GM18867 (cell line): ENCODE data around the gene CSRNP3.

ENCODE experiments used
- ATAC-seq: cut with Tn5 transposase; IDR thresholded peaks from one replicate; pipeline ENCODE4 v1.9.1; 2021; ENCODE audit warnings: mild to moderate bottlenecking, moderate library complexity; ENCODE audit not compliant: unreplicated experiment

The CSRNP3 gene, protein sequence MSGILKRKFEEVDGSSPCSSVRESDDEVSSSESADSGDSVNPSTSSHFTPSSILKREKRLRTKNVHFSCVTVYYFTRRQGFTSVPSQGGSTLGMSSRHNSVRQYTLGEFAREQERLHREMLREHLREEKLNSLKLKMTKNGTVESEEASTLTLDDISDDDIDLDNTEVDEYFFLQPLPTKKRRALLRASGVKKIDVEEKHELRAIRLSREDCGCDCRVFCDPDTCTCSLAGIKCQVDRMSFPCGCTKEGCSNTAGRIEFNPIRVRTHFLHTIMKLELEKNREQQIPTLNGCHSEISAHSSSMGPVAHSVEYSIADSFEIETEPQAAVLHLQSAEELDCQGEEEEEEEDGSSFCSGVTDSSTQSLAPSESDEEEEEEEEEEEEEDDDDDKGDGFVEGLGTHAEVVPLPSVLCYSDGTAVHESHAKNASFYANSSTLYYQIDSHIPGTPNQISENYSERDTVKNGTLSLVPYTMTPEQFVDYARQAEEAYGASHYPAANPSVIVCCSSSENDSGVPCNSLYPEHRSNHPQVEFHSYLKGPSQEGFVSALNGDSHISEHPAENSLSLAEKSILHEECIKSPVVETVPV

GRCh38 chr2:165469417-165469816 lies at the start of gene CSRNP3:
CSRNP3 (plus strand) TSS chr2:165469698; CDS start chr2:165595066, 125,368 bp downstream.
- no peak for ATAC-seq

DNA sequence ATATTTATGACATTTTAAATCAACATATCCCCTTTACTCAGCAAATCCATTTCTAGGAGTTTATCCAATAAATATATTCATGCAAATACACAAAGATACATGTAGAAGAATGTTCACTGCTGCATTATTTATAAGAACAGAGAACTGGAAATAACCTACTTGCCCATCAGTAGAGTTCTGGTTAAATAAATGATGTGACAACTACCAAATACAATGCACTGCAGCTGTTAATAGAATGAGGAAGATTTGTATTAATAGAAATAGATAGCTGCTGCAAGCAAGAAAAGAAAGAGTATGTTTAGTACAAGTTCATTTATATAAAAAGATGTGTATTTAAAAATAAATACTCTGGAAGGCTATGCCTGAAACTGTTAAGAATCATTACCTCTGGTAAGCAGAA lies 49.3 kb upstream of the CSRNP3 start:
- ATAC-seq = no peak

DNA sequence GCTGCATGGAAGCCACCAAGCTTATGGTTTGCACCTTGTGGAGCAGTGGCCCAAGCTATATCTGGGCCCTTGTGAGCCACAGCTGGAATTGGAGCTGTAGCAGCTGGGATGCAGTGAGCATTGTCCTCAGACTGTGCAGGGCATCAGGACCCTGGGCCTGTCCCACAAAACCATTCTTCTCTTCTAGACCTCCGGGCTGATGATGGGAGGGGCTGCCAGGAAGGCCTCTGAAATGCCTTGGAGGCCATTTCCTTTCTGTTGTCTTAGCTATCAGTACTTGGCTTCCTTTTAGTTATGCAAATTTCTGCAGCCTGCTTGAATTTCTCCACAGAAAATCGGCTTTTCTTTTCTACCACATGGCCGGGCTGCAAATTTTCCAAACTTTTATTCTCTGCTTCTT lies 46.4 kb upstream of the CSRNP3 start:
- ATAC-seq = no peak

- no peak for ATAC-seq
Measured at GRCh38 chr2:165425556-165425955, 43.9 kb upstream of the CSRNP3 start.

- no peak for ATAC-seq
Measured at GRCh38 chr2:165427686-165428085, 41.8 kb upstream of the CSRNP3 start.

DNA sequence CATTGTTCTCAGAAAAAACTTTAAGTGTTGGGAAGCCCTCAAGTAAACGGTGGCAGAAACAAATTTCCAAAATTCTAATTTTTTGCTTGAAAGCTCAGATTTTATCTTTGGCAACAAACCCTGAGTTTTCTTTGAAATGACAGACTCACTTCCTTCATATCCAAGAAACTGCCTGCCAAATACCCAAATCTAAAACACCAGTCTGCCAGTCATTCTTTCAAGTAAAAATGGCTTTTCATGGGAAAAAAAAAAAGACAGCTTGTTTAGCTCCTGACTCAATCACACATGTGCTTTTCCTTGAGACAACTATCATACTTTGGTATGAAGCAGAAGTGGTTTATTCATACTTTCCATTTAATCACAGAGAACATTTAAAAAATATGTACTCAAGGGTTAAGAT lies 40.6 kb upstream of the CSRNP3 start:
- no peak for ATAC-seq

DNA sequence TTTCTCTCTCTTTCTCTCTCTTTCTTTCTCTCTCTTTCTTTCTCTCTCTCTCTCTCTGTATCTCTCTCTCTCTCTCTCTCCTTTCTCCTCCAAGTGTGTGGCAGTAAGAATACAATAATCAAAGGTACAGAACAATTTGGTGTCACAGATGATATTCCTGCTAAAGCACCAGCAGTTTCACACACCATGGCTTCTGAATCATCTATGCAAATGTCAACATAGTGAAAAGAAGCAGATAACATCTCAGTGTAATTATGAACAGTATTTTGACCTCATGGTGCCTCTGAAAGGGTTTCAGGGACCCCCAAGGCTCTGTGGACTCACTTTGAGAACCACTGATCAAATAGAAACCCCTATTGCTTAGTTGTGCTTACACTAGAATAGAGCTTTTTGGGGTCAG lies 38.5 kb upstream of the CSRNP3 start:
- ATAC-seq = no peak

DNA sequence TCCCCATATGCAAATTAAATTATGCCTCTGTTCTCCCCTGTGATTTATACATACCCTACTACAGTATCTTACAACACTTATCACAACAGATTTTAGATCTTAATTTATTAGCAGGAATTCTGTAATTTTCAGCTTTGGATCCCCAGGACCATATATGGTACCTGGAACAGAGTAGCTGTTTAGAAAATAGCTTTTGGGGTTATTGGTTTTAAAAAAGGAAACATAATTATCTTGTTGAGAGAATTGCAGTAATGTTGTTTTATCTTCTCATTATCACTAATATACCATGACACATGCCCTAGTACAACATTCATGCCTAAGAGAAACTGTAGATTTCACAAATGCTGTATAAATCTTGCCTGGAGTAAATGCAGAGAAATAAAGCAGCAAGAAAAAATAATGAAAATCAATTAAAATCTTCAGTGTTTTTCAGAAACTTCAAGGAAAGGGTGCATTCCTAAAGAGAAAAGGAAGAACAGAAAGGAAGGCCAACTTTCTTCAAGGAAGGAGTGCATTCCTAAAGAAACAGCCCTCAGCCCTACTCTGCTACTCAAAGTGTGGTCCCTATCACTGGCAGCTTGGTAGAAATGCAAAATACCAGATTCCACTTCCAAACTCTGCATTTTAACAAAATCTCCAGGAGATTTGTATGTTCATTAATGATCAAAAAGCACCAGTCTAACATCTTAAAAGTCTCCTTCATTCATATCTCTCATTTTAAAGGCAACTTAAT lies 37.1 kb upstream of the CSRNP3 start:
- ATAC-seq = no peak

DNA sequence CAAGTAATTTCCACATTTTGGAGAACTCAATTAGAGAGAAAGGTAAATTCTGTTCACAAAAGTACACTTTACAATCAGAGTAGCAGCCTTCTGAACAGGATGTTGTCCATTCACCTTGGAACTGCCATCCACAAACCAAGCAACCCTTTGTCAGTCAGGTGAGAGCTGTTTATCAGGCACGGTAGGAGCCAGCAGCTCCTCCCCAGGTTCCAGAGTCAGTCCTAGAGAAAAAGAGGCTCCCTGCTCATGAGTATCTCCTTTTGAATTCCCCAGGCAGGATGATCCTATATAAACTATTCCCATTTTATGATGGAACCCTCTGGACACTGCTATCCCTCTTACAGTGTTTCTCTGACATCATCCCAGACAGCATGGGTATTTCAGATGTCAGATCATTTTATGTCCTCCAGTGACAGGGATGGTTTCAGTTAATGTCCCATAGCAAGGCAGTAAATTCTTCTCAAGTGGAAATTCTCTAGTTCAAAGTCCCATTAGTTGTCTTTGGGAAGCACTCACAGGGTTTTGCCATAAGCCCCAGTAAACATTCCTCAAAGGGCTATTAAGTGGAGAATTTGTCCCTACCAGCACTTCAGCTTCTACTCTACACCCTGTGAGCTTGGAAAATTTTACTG lies 34.5 kb upstream of the CSRNP3 start:
- ATAC-seq = no peak

DNA sequence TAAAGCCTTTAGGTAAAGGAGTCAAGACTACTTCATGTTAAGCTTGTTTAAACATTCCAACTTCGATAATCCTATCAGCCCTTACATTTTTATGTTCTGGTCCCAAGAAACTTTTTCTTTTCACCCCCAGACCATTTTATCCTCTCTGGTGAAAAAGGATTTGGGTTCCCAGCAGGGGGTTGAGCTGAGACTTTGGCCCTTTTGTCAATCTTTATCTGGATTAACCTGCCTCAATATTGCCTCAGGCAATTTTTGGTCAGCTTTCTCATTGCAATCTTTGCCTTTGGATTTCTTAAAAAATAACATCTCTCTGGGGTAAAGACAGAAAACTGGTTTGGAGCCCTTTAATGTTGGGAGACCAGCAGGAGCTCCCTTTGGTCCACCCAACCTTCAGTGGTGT lies 33.9 kb upstream of the CSRNP3 start:
- no peak for ATAC-seq

DNA sequence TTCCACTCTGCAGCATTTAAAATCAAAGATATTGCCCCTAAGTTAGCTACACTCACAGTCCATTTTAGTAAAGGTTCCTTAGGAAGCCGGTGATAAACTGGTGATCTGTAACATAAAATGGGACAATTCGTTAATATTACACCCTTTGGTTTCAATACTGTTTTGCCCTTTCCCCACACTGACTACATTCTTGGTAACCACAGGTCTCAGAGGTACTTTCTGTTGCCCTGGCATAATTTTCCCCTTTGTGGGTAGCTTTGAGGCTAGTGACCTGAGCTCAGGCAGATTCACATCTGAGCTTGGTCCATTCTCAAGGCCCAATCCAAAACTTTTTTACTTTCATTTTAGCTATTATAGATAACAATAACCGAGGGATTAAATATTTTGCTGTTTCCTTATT lies 32.9 kb upstream of the CSRNP3 start:
- ATAC-seq = peak; percentile 79

GRCh38 chr2:165440367-165440766 lies 29.1 kb upstream of the CSRNP3 start:
- no peak for ATAC-seq

- no peak for ATAC-seq
Measured at GRCh38 chr2:165443511-165443910, 26.0 kb upstream of the CSRNP3 start.

DNA sequence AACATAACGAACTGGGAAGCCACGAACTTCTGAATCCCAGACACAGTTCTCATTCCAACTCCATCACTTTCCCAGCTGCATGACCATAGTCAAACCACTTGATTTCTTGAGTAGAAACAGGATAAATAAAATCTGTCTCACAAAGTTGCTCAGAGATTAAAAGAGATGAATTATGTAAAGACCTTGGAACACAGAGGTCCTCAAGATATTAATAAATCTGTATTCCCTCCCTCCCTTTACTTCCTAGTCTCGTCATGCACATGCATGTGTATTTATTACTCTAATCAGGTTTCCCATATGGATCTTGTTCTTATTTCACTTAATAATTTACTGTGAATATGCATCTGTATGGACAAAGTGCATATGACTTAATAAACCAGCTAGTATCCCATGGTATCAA lies 21.1 kb upstream of the CSRNP3 start:
- ATAC-seq = no peak

GRCh38 chr2:165450156-165450555 lies 19.3 kb upstream of the CSRNP3 start:
- ATAC-seq = no peak

- no peak for ATAC-seq
Measured at GRCh38 chr2:165452327-165452726, 17.2 kb upstream of the CSRNP3 start.

DNA sequence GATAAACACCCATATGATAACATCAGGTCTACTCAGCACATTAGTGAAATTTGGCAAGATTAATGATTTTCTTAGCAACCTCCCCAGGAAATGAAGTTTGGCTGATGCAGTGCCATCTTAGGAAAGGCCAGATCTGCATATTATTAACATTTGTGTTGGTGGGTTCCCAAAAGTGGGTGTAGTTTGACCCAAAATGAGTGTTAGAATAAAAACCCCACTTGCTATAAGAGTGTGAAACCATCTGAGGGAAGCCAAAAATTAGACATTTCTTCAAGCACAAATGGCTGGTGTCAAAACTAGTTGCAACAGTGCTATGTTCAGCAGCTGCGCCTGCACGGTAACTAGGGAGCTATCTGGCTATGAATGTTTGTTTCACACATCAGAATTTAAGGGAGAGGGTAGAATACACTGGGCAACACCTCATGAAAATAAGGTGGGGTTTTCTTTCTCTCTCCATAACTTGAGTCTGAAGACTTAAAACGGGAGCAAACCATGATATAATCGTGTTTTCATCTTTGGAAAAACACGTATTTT lies 15.9 kb upstream of the CSRNP3 start:
- ATAC-seq = no peak

GRCh38 chr2:165454905-165455304 lies 14.6 kb upstream of the CSRNP3 start:
- no peak for ATAC-seq

DNA sequence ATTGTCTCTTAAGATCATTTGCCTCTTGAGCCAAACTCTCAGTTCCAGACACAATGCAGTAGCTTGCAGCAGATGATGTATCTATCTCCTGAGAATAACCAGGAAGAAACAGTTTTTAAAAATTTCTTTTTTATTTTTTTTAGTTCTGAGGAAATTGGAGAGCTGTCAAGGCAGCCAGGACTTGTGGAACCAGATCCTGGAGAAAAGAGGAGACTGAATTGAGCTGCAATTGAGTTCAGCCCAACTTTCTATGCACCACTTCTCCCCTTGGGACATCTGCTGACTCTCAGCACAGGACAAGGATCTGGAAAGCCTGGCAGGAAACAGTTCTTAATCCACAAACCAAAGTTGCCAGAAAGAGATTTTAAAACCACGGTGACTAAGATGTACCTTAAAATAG lies 13.5 kb upstream of the CSRNP3 start:
- no peak for ATAC-seq

DNA sequence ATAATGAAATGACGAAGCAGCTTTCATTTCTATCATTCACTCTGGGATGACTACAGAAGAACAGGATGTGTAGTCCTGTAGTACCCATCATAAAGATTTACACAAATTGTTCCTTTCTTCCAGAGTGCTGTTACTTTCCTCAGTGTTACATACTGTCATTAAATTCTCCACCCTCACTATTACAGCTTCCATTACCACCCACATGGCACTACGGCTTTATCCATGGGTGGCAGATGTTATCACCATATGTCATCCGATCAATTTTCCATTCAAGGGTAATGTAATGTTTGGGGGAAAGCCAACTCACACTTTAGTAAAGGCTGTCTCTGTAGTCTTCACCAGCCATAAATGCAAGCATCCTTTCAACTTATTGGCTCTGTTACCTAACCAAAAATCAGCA lies 7.1 kb upstream of the CSRNP3 start:
- ATAC-seq = no peak

DNA sequence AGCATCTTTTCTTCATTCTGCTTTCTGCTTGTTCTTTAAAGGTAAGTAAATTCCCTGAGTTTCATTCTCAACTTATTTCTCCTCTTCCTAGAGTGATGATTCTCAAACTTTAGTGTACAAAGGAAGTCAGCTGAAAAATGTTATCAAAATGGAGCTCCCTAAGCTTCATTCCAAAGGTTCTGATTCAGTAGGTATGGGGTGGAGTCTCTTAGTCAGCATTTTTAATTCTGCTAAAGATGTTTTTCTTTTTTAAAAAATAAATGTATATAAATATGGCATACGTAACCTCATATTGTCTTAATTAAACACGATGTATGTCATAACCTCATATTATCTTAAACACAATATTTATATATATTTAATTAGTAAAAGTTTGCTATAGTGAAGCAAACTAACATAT lies 3.1 kb upstream of the CSRNP3 start:
- ATAC-seq = no peak
